Epithelial cell of proximal tubule (primary cell): Measurements from ENCODE around the gene SLC7A5. TPM values are rescaled to one million over a fixed set of nuclear protein-coding genes. Genes with fewer than 3 reads are reported as not detected.

Experiments
- DNase-seq: peaks from one replicate; pipeline ENCODE4 v3.0.0-alpha.2; 2011; ENCODE audit warnings: low read depth
- H3K4me3 ChIP-seq: 2 replicates; pipeline ENCODE4 v1.5.1; 2011; ENCODE audit warnings: low read depth, mild to moderate bottlenecking, low read length
- total RNA-seq: library from RNA; depleted of rRNA; stranded (reverse); fragments of >200 nt; gene quantifications from 2 replicates; pipeline ENCODE4 v1.2.3, GENCODE V29; 2015
- TF ChIP-seq, protein P1 (sequence below): conservative IDR thresholded peaks from 2 replicates; pipeline ENCODE4 v1.5.1; 2012; ENCODE audit warnings: low read depth, mild to moderate bottlenecking, low read length

SLC7A5 gene
- total RNA-seq, 1 donor from 2014 or later, result 55.1 TPM

GRCh38 chr16:87802670-87803069 is 66.6 kb downstream of the SLC7A5 start:
- no peak for DNase-seq
- TF ChIP-seq, protein P1, sequence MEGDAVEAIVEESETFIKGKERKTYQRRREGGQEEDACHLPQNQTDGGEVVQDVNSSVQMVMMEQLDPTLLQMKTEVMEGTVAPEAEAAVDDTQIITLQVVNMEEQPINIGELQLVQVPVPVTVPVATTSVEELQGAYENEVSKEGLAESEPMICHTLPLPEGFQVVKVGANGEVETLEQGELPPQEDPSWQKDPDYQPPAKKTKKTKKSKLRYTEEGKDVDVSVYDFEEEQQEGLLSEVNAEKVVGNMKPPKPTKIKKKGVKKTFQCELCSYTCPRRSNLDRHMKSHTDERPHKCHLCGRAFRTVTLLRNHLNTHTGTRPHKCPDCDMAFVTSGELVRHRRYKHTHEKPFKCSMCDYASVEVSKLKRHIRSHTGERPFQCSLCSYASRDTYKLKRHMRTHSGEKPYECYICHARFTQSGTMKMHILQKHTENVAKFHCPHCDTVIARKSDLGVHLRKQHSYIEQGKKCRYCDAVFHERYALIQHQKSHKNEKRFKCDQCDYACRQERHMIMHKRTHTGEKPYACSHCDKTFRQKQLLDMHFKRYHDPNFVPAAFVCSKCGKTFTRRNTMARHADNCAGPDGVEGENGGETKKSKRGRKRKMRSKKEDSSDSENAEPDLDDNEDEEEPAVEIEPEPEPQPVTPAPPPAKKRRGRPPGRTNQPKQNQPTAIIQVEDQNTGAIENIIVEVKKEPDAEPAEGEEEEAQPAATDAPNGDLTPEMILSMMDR, result no peak
- no peak overlapping the region for H3K4me3 ChIP-seq

- DNase-seq, result no peak
- no peak overlapping the region for H3K4me3 ChIP-seq
- TF ChIP-seq, protein P1, result no peak
Observed at GRCh38 chr16:87801679-87802259, 67.5 kb downstream of the SLC7A5 start.

DNA sequence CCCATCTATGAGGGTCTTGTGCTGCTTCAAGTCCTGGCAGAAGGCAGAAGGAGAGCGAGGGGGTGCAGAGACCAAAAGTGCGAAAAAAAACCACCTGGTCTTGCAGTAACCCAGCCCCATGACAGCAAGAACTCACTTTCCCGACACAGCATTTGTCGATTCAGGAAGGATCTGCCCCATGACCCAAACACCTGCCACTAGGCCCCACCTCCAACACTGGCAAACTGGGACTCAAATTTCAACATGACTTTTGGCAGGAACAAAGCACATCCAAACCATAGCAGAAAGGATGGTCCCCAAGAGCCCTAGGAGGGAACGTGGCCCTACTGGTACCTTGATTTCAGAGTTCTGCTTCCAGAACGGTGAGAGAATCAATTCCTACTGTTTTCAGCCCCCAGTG is 68.8 kb downstream of the SLC7A5 start:
- H3K4me3 ChIP-seq, result no peak overlapping the region
- TF ChIP-seq, protein P1, result no peak
- no peak for DNase-seq

- no peak for DNase-seq
- TF ChIP-seq, protein P1, result no peak
Observed at GRCh38 chr16:87795336-87795735, 74.0 kb downstream of the SLC7A5 start.

DNA sequence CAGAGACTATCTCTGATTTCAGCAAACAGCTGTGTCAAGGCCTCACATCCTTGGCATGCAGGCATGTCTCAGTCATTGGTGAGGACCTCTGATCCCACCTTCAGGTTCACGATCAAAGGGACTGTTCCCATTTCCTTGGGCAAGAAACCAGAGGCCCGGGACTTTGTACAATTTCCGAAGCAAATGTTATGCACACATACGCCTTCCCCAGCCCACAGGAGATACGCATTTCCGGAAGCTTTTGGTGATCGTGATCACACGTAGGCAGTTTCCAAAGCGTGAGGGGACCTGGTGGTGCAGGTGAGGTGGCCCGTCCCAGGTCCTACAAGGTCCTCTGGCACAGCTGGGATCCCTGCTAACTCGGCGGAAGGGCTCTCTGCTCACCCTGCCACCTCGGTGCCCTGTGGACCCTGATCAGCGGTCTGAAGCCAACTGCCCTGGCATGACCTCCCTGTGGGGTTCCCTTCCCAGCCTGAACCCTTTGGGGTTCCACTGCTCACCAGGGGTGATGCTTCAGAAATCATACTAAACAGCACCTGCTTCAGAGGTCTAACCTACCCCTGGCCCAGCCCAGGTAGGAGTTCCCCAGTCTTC is 74.7 kb downstream of the SLC7A5 start:
- H3K4me3 ChIP-seq, result no peak overlapping the region
- TF ChIP-seq, protein P1, result no peak
- no peak for DNase-seq

More at GRCh38 chr16:87795336-87795735, 74.0 kb downstream of the SLC7A5 start:
- H3K4me3 ChIP-seq, result no peak overlapping the region

DNA sequence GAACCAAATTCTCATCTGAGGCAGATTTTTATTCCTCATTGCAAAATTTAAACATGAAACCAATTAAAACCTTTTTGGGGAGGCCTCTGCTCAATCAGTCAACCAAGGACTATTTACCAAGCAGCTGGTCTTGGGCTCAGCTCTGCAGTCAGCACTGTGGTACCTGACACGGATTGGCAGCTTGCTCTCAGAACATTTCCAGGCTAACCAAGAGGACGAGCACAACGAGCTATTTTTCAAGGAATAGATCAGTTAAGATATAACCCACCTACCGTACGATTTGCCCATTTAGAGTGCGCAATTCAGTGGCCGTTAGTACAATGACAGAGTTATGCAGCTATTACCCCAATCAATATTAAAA is 77.1 kb downstream of the SLC7A5 start:
- no peak overlapping the region for H3K4me3 ChIP-seq
- TF ChIP-seq, protein P1, result no peak
- DNase-seq, result no peak
